ENCODE measurements around the gene SLC25A29.

DNA sequence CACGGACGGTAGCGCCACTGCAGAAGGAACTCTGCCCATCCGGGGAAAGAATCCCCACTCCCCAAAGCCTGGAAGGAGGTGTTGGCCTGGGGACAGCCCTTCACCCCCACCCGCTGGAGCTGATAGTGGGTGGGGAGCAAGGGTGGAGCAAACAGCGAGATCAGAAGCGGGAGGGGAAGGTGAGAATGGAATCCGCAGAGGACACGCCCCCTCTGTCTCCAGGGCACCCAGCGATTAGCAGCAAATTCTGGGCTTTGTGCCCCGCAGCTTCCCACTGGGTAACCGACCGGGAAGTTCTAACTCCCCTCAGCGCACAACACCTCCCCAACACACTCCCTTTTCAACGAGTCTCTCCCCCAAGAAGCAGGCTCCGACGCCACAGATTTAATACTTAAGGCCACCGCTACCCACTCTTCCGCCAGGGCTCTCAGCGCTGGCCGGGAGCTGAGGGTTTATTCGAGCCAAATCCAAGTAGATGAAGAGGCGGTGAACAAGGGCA, 1.4 kb downstream of the SLC25A29 start:
- TF ChIP-seq GATA2 (IDR thresholded peaks at IDR 0.05; ENCODE audit: low read depth, low read length) (no peak), GATA3 (IDR thresholded peaks at IDR 0.05; ENCODE audit: low read depth, low read length) (no peak)
